GM12873 (cell line): ENCODE data around the gene WDR1.

Source experiments
- CTCF ChIP-seq: IDR thresholded peaks from 2 replicates; pipeline ENCODE4 v1.5.1; 2012; ENCODE audit warnings: low read depth, mild to moderate bottlenecking, moderate library complexity, low read length, control low read depth; ENCODE audit not compliant: insufficient read depth; ENCODE audit errors: missing control alignments

WDR1 gene

GRCh38 chr4:10130178-10130888, 13.7 kb upstream of the WDR1 start:
- TF ChIP-seq CTCF: no peak

- TF ChIP-seq CTCF: no peak
Observed at GRCh38 chr4:10129196-10130177, 12.9 kb upstream of the WDR1 start.

GRCh38 chr4:10128761-10129160, 12.2 kb upstream of the WDR1 start:
- no peak for TF ChIP-seq CTCF

- no peak for TF ChIP-seq CTCF
Observed at GRCh38 chr4:10124167-10124930, 7.8 kb upstream of the WDR1 start.

GRCh38 chr4:10123227-10124101, 6.9 kb upstream of the WDR1 start:
- TF ChIP-seq CTCF: no peak

- no peak for TF ChIP-seq CTCF
Observed at GRCh38 chr4:10122236-10122932, 5.8 kb upstream of the WDR1 start.
